H1 (cell line): Measurements from ENCODE around the gene ERGIC2. TPM values are rescaled to one million over a fixed set of nuclear protein-coding genes. Genes with fewer than 3 reads are reported as not detected.

Source experiments
- CTCF ChIA-PET: fragments of 300-600 bp; sonication (Branson Sonifier 250); formaldehyde crosslinking; loops from one replicate; lab custom pipeline; 2021; ENCODE audit not compliant: partially characterized antibody; lab: Charles Lee
- POLR2A ChIA-PET: fragments of 300-600 bp; sonication (Branson Sonifier 250); formaldehyde crosslinking; loops from one replicate; lab custom pipeline; 2021; ENCODE audit warnings: inconsistent platforms; ENCODE audit not compliant: partially characterized antibody; lab: Charles Lee
- DNase-seq, 2 experiments: peaks; one replicate each; pipeline versions ENCODE4 v3.0.0 to v3.0.0-alpha.2; 2010 to 2022; ENCODE audit warnings: low spot score in 2 of 2, low read depth in 1 of 2, mixed read lengths in 1 of 2
- FAIRE-seq: peaks from 2 replicates; lab custom pipeline; 2011; peaks lifted over from hg19 to GRCh38; lab: Jason Lieb, UNC
- H2AFZ ChIP-seq: 2 replicates; pipeline ENCODE4 v1.8.1; 2012; ENCODE audit warnings: low read length, inconsistent platforms
- H2AK5ac ChIP-seq: 2 replicates; pipeline ENCODE4 v1.6.1; 2013; ENCODE audit warnings: low read depth, low read length
- H2BK120ac ChIP-seq: replicated peaks from 2 replicates; pipeline ENCODE3; 2013; ENCODE audit warnings: low read depth, low read length, inconsistent platforms
- H2BK12ac ChIP-seq: 2 replicates; pipeline ENCODE4 v1.6.1; 2013; ENCODE audit warnings: low read depth, low read length
- H2BK15ac ChIP-seq: 2 replicates; pipeline ENCODE4 v1.6.1; 2013; ENCODE audit warnings: low read length
- H2BK20ac ChIP-seq: 2 replicates; pipeline ENCODE4 v1.6.1; 2013; ENCODE audit warnings: low read length
- H2BK5ac ChIP-seq: 2 replicates; pipeline ENCODE4 v1.6.1; 2013; ENCODE audit warnings: low read depth, low read length
- H3K14ac ChIP-seq: 2 replicates; pipeline ENCODE4 v1.6.1; 2013; ENCODE audit warnings: inconsistent platforms; ENCODE audit not compliant: insufficient read length
- H3K18ac ChIP-seq: 2 replicates; pipeline ENCODE4 v1.6.1; 2013; ENCODE audit warnings: low read length; ENCODE audit errors: extremely low read depth
- H3K23ac ChIP-seq: 2 replicates; pipeline ENCODE4 v1.6.1; 2013; ENCODE audit warnings: inconsistent platforms; ENCODE audit not compliant: insufficient read length
- H3K23me2 ChIP-seq: 2 replicates; pipeline ENCODE4 v1.6.1; 2013; ENCODE audit warnings: low read depth, low read length
- H3K27ac ChIP-seq: 2 replicates; pipeline ENCODE4 v1.6.1; 2011; ENCODE audit warnings: low read depth, low read length, inconsistent platforms
- H3K27me3 ChIP-seq, 4 experiments: replicated peaks in 1 of 4; 1 replicate in 1 of 4; 2 replicates in 3 of 4; pipeline versions ENCODE4 v1.6.1 to v1.8.1; 2011 to 2013; ENCODE audit warnings: low read length in 3 of 4, mild to moderate bottlenecking in 3 of 4, inconsistent platforms in 2 of 4, mixed read lengths in 2 of 4, moderate library complexity in 1 of 4; ENCODE audit not compliant: control insufficient read depth in 3 of 4, insufficient read depth in 3 of 4; ENCODE audit errors: extremely low read depth in 1 of 4
- H3K36me3 ChIP-seq, 4 experiments: 2 replicates each; pipeline versions ENCODE4 v1.6.1 to v1.8.1; 2011 to 2013; ENCODE audit warnings: mild to moderate bottlenecking in 4 of 4, low read length in 3 of 4, moderate library complexity in 2 of 4, control low read depth in 1 of 4, inconsistent platforms in 1 of 4; ENCODE audit not compliant: insufficient read depth in 4 of 4, control insufficient read depth in 2 of 4
- H3K4ac ChIP-seq: replicated peaks from 2 replicates; pipeline ENCODE3; 2013; ENCODE audit warnings: low read length, low read depth, mixed read lengths, inconsistent platforms; ENCODE audit not compliant: insufficient read length
- H3K4me1 ChIP-seq, 4 experiments: replicated peaks in 1 of 4; 1 replicate in 1 of 4; 2 replicates in 3 of 4; pipeline versions ENCODE4 v1.6.1 to v1.8.1; 2011 to 2013; ENCODE audit warnings: low read length in 3 of 4, inconsistent platforms in 2 of 4, mixed read lengths in 1 of 4; ENCODE audit not compliant: insufficient read depth in 4 of 4, control insufficient read depth in 3 of 4
- H3K4me2 ChIP-seq, 2 experiments: 2 replicates each; pipeline versions ENCODE4 v1.6.1 to v1.8.1; 2011 to 2013; ENCODE audit warnings: low read depth in 2 of 2, low read length in 2 of 2, control low read depth in 1 of 2, inconsistent platforms in 1 of 2, mild to moderate bottlenecking in 1 of 2; ENCODE audit not compliant: insufficient read depth in 1 of 2
- H3K4me3 ChIP-seq, 4 experiments: fragments of 200-600, 300-600 bp in 1 of 4; sonication (generic), shearing (Covaris generic), sonication (Bioruptor Twin) in 1 of 4; 2 replicates each; pipeline versions ENCODE4 v1.5.1 to v1.8.1; 2011 to 2016; ENCODE audit warnings: low read length in 4 of 4, low read depth in 3 of 4, control low read depth in 2 of 4, inconsistent platforms in 2 of 4, mild to moderate bottlenecking in 2 of 4, mixed read lengths in 1 of 4, moderate library complexity in 1 of 4; ENCODE audit not compliant: insufficient read depth in 2 of 4; ENCODE audit errors: extremely low read depth in 1 of 4
- H3K56ac ChIP-seq: replicated peaks from 2 replicates; pipeline ENCODE3; 2013; ENCODE audit warnings: low read depth, mild to moderate bottlenecking, mixed read lengths, low read length, inconsistent platforms; ENCODE audit not compliant: insufficient read length
- H3K79me1 ChIP-seq: 2 replicates; pipeline ENCODE4 v1.6.1; 2013; ENCODE audit warnings: low read depth, low read length, control low read depth
- H3K79me2 ChIP-seq, 2 experiments: 2 replicates each; pipeline versions ENCODE4 v1.6.1 to v1.8.1; 2012 to 2013; ENCODE audit warnings: low read length in 2 of 2, mild to moderate bottlenecking in 2 of 2, inconsistent platforms in 1 of 2; ENCODE audit not compliant: insufficient read depth in 2 of 2, control insufficient read depth in 1 of 2
- H3K9ac ChIP-seq, 4 experiments: replicated peaks in 1 of 4; 1 replicate in 1 of 4; 2 replicates in 3 of 4; pipeline versions ENCODE4 v1.6.1 to v1.8.1; 2011 to 2013; ENCODE audit warnings: low read depth in 3 of 4, low read length in 3 of 4, control low read depth in 2 of 4, mild to moderate bottlenecking in 2 of 4, moderate library complexity in 2 of 4, inconsistent platforms in 1 of 4; ENCODE audit errors: extremely low read depth in 1 of 4
- H3K9me3 ChIP-seq, 2 experiments: 2 replicates each; pipeline versions ENCODE4 v1.6.1 to v1.8.1; 2012 to 2013; ENCODE audit warnings: mild to moderate bottlenecking in 2 of 2, moderate library complexity in 2 of 2, control low read depth in 1 of 2, inconsistent platforms in 1 of 2, low read depth in 1 of 2, low read length in 1 of 2, mixed read lengths in 1 of 2; ENCODE audit not compliant: insufficient read depth in 2 of 2
- H4K20me1 ChIP-seq, 2 experiments: replicated peaks in 1 of 2; 2 replicates each; pipeline versions ENCODE3 to v1.8.1; 2011 to 2013; ENCODE audit warnings: inconsistent platforms in 2 of 2, low read length in 2 of 2, mild to moderate bottlenecking in 1 of 2; ENCODE audit not compliant: insufficient read depth in 2 of 2, control insufficient read depth in 1 of 2
- H4K5ac ChIP-seq: 2 replicates; pipeline ENCODE4 v1.6.1; 2013; ENCODE audit warnings: low read length, low read depth, mixed read lengths, inconsistent platforms; ENCODE audit not compliant: insufficient read length
- H4K8ac ChIP-seq: 2 replicates; pipeline ENCODE4 v1.8.0; 2013; ENCODE audit warnings: mild to moderate bottlenecking, moderate library complexity, low read length, inconsistent platforms; ENCODE audit not compliant: insufficient read depth; ENCODE audit errors: extremely low read depth
- H4K91ac ChIP-seq: replicated peaks from 2 replicates; pipeline ENCODE3; 2013; ENCODE audit warnings: low read length, mixed read lengths, inconsistent platforms; ENCODE audit not compliant: insufficient read length
- EZH2 ChIP-seq: fragments of 200-600 bp; sonication (generic); IDR thresholded peaks from 2 replicates; pipeline ENCODE4 v1.7.1; 2012; ENCODE audit warnings: low read depth, mild to moderate bottlenecking, moderate library complexity, low read length, inconsistent platforms; ENCODE audit not compliant: severe bottlenecking
- whole genome bisulfite sequencing, 2 experiments: shearing (Covaris generic) in 1 of 2; methylation state at CpG; one replicate each; pipeline versions ENCODE4 v1.1.6 to v1.1.7; 2013 to 2015; ENCODE audit warnings: low lambda C conversion rate in 2 of 2, mixed read lengths in 2 of 2, inconsistent platforms in 1 of 2, low coverage in 1 of 2, missing lambda C conversion rate in 1 of 2; ENCODE audit not compliant: insufficient replicate concordance in 2 of 2, insufficient coverage in 1 of 2, insufficient read length in 1 of 2; ENCODE audit errors: extremely low coverage in 1 of 2, missing lambda C conversion rate in 1 of 2; 5-methylcytosine and 5-hydroxymethylcytosine counted together
- polyA plus RNA-seq, 7 experiments: library from polyadenylated mRNA; depleted of rRNA in 3 of 7; stranded (reverse) in 5 of 7; unstranded in 2 of 7; fragments of >200 nt in 5 of 7; fragments of 200-250 nt in 2 of 7; gene quantifications; 1 replicate in 5 of 7; 2 replicates in 1 of 7; 4 replicates in 1 of 7; pipeline versions ENCODE4 v1.2.1 to v1.2.3, GENCODE V29; 2011 to 2013; ENCODE audit warnings: missing spikeins in 2 of 7, mixed read lengths in 2 of 7
- total RNA-seq: library from RNA; stranded (reverse); fragmentation: NEBNext Ultra II Directional; extraction: Animal tissue kit (Norgen Biotek cat#: 25700); gene quantifications from 2 replicates; pipeline ENCODE4 v1.2.1, GENCODE V29; 2021

ERGIC2 gene
- total and polyA plus RNA-seq, 2 of the 8 experiments (the other 6 are each of a cell fraction or from before 2014, with no cell fraction given), result 16.5 to 61.8 TPM

GRCh38 chr12:29333178-29333577 is 47.8 kb downstream of the ERGIC2 start:
- POLR2A ChIA-PET, result interaction anchor here (1.0 kb wide), 1 partner anchor 14 kb away, joined by 3 read pairs; no protein-coding TSS in a partner anchor
- Histone ChIP-seq H2BK20ac (no peak overlapping the region), H3K14ac (no peak overlapping the region)

More at GRCh38 chr12:29333178-29333577, 47.8 kb downstream of the ERGIC2 start:
- H2AK5ac ChIP-seq, result no peak overlapping the region
- H3K23me2 ChIP-seq, result no peaks in the 10 kb centered on the region
- H3K27me3 ChIP-seq, result no peaks in the 10 kb centered on the region
- H2BK120ac ChIP-seq, result no peak overlapping the region
- no peaks in the 10 kb centered on the region for H3K79me2 ChIP-seq
- no peak overlapping the region for H3K4ac ChIP-seq
- no peaks in the 10 kb centered on the region for H4K20me1 ChIP-seq
- no peak overlapping the region for H3K4me3 ChIP-seq
- no peak overlapping the region for H3K9ac ChIP-seq
- H3K36me3 ChIP-seq, result peaks cover 0 to 3% (median 0%) of the 10 kb centered on the region in 4 experiments; a peak in 1 of 8 replicates
- H3K18ac ChIP-seq, result no peak overlapping the region
- FAIRE-seq, result no peak
- H2BK15ac ChIP-seq, result no peak overlapping the region
- no peak overlapping the region for H4K8ac ChIP-seq
- H3K23ac ChIP-seq, result no peak overlapping the region
- H2BK5ac ChIP-seq, result no peak overlapping the region
- H3K27ac ChIP-seq, result no peak overlapping the region
- no peaks in the 10 kb centered on the region for H3K9me3 ChIP-seq
- WGBS, 2 experiments, result 0% methylated on average over 1 of the region's 1 CpG; no CpG with 5 or more reads in 1 of the 2 experiments
- H4K5ac ChIP-seq, result no peak overlapping the region
- TF ChIP-seq EZH2, result no peak
- H2AFZ ChIP-seq, result no peak overlapping the region
- DNase-seq, result no peak
- no peaks in the 10 kb centered on the region for H3K79me1 ChIP-seq
- no peaks in the 10 kb centered on the region for H3K4me1 ChIP-seq
- H4K91ac ChIP-seq, result no peak overlapping the region
- no peak overlapping the region for H3K4me2 ChIP-seq
- H3K56ac ChIP-seq, result no peak overlapping the region
- H2BK12ac ChIP-seq, result no peak overlapping the region
- CTCF ChIA-PET, result no interaction called here
